Smooth muscle cell of trachea (primary cell): ENCODE data around the gene BEX3. TPM values are rescaled to one million over a fixed set of nuclear protein-coding genes. Genes with fewer than 3 reads are reported as not detected.

ENCODE experiments used
- total RNA-seq: library from RNA; depleted of rRNA; stranded (reverse); fragments of >200 nt; gene quantifications from 2 replicates; pipeline ENCODE4 v1.2.1, GENCODE V29; 2014

Gene BEX3
- total RNA-seq, result 321 and 412 TPM in 2 replicates

DNA sequence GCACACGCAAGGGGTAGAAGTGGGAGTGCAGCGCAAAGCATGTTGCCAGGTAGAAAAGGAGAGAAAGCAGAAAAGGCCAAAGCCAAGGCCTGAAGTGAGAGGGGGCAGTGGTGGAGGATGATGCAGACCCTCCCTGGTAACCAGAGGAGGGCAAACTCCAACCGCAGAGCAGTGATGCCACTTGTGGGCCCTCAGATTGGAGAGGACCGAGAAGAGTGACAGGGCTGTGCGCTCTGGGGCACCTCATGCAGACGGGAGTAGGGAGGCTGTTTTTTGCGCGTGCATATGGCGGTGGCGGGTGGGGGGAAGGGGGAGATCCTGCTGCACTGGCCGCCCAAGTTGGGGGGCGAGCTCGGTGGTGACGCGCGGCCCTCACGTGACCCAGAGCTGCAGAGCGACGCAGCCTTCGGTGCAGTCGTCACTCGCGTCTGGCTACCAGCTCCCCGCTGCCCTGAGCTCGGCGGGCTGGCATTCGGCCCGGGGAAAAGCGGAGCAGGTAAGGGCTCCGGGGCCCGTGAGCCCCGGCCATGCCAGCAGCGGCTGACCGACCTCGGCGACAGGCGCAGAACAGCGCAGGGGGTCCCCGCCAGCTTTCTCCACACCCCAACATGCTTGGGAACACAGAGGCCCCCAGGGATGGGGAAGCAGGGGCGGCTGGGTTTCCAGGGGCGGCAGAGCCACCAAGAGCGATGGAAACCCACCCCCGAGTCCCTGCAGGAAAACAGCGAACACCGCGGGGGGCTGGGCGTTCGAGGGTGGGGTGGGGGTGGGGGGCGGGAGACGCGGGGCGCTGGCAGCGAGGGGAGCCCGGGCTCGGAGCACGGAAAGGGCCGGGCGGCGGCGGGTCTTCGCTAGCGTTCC lies at the start of gene BEX3:
Gene BEX3 (plus strand): TSS at position 421 of the 861 bp plus-strand sequence. CDS start 984 bp downstream, outside the sequence.

DNA sequence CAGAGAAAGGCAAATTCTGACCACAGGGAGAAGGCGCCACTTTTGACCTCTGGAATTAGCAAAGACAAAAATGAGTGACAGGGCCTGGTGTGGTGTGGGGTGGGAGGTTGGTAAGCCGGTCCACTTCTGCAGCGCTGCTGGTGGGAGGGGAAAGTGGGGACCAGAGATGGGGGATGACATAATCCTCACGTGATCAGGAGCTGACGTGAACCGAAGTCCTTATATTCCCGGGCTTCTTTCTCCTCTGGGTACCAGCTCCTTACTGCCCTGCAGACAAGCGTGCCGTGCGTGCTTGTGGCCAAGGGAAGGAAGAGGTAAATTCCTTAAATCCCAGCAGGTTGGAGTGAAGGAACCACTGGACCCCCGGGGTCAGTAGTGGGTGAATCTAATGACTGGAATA lies 46.3 kb upstream of the BEX3 start, which contains the start of gene TCEAL7:
Gene TCEAL7 (plus strand): TSS at position 249 of the 400 bp plus-strand sequence. CDS start 1,165 bp downstream, outside the sequence.

DNA sequence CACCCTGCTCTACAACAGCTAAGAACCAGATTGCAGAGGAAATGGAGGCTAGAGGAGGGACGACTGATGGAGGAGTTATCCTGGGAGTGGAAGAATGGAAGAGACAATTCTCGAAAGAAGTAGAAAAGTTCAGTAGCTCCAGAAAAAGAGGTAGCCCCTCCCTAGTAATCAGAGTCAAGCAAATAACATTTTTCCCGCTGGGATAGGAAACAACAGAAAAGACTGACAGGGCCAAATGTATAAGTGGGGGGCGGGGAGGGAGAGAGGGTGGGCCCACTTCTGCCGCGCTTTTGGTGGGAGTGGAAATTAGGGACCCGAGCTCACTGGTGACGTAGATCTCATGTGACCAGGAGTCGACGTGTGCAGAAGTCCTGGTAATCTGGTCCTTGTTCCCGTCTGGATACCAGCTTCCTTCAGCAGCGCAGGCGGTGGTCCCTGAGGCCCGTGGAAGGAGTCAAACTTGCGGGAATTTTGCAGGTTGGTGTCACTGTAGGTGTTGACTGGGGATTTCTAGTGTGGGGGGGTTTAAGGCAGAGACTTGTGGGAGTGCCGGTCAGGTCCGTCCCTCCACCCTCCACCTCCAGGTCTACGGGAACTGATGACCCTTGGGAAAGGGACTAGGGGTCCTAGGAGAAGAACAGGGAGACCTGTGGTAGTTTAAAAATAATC lies 20.1 kb upstream of the BEX3 start, which contains the start of gene TCEAL9:
Gene TCEAL9 (plus strand): TSS at position 377 of the 669 bp plus-strand sequence. CDS start 1,179 bp downstream, outside the sequence.

Other genes starting within 250 kb of the BEX3 start
- gene BEX4, start 161.4 kb upstream of the BEX3 start, total RNA-seq, result 19.2 and 23.2 TPM in 2 replicates
- gene TCEAL8, start 121.4 kb upstream of the BEX3 start, total RNA-seq, result 99.7 and 155 TPM in 2 replicates
- gene TCEAL5, start 99.8 kb upstream of the BEX3 start, total RNA-seq, result not detected in 2 replicates
- 0.73 and 0.99 TPM in 2 replicates for gene BEX2, start 65.5 kb upstream of the BEX3 start, total RNA-seq
- gene TCEAL7, start 46.3 kb upstream of the BEX3 start, total RNA-seq, result 43.7 and 66.8 TPM in 2 replicates
- gene TCEAL9, start 20.0 kb upstream of the BEX3 start, total RNA-seq, result 77.6 and 144 TPM in 2 replicates
- under 0.01 and 0.15 TPM in 2 replicates for gene RAB40A, start 143.0 kb downstream of the BEX3 start, total RNA-seq
- 32.6 and 43.5 TPM in 2 replicates for gene TCEAL4, start 209.0 kb downstream of the BEX3 start, total RNA-seq
- 15.5 and 17.7 TPM in 2 replicates for gene TCEAL3, start 231.4 kb downstream of the BEX3 start, total RNA-seq